Natural killer cell (primary cell): ENCODE results near the gene MCRIP2. TPM values are rescaled to one million over a fixed set of nuclear protein-coding genes. Genes with fewer than 3 reads are reported as not detected.

Experiments
- ATAC-seq, 3 donors: fragments of 150-1000 bp in 2 of 3; fragments of 200-7000 bp in 1 of 3; cut with Tn5 transposase; 1 replicate in 1 of 3; 2 replicates in 2 of 3; pipeline ENCODE4 v1.10.0; 2021; ENCODE audit warnings: mild to moderate bottlenecking in 2 of 3, moderate library complexity in 2 of 3
- DNase-seq, 2 donors: peaks; one replicate each; pipeline versions ENCODE4 v3.0.0 to v3.0.0-alpha.2; 2013 to 2021; ENCODE audit warnings: mixed read lengths in 1 of 2
- H3K27ac ChIP-seq: one replicate; pipeline ENCODE4 v1.5.1; 2013; ENCODE audit warnings: mild to moderate bottlenecking, low read length
- H3K27me3 ChIP-seq: one replicate; pipeline ENCODE4 v1.6.1; 2013; ENCODE audit warnings: low read length; ENCODE audit not compliant: control insufficient read depth, insufficient read depth
- H3K36me3 ChIP-seq: one replicate; pipeline ENCODE4 v1.6.1; 2013; ENCODE audit warnings: low read length; ENCODE audit not compliant: control insufficient read depth, insufficient read depth
- H3K4me1 ChIP-seq: one replicate; pipeline ENCODE4 v1.6.1; 2013; ENCODE audit warnings: low read length; ENCODE audit not compliant: control insufficient read depth, insufficient read depth
- H3K4me3 ChIP-seq: one replicate; pipeline ENCODE4 v1.5.1; 2013; ENCODE audit warnings: low read length
- H3K9me3 ChIP-seq: one replicate; pipeline ENCODE4 v1.6.1; 2013; ENCODE audit warnings: low read length; ENCODE audit not compliant: control insufficient read depth, insufficient read depth
- H3K27ac Mint-ChIP-seq, 2 donors: one replicate each; pipeline ENCODE4 v1.8.0; 2022; ENCODE audit warnings: mild to moderate bottlenecking in 2 of 2, mixed read lengths in 2 of 2, moderate library complexity in 1 of 2
- H3K27me3 Mint-ChIP-seq, 2 donors: one replicate each; pipeline ENCODE4 v1.8.0; 2022; ENCODE audit warnings: low read depth in 2 of 2, mixed read lengths in 2 of 2
- H3K36me3 Mint-ChIP-seq: one replicate; pipeline ENCODE4 v1.8.0; 2022; ENCODE audit warnings: mixed read lengths
- H3K4me1 Mint-ChIP-seq, 2 donors: one replicate each; pipeline ENCODE4 v1.8.0; 2022; ENCODE audit warnings: mixed read lengths in 2 of 2
- H3K4me3 Mint-ChIP-seq: one replicate; pipeline ENCODE4 v1.8.0; 2022; ENCODE audit warnings: mild to moderate bottlenecking, moderate library complexity, mixed read lengths
- H3K9me3 Mint-ChIP-seq, 2 donors: one replicate each; pipeline ENCODE4 v1.8.0; 2022; ENCODE audit warnings: mixed read lengths in 2 of 2
- WGBS: methylation state at CpG from one replicate; pipeline ENCODE4 v1.1.7; 2013; ENCODE audit warnings: missing lambda C conversion rate; ENCODE audit not compliant: insufficient coverage; 5-methylcytosine and 5-hydroxymethylcytosine counted together
- intact Hi-C: fragments of 100-400 bp; cut with micrococcal nuclease; formaldehyde crosslinking; loops from one replicate; pipeline ENCODE4 v1.14.2; 2022
- total RNA-seq, 4 donors: library from RNA; stranded (reverse); fragments of 120-200 nt in 1 of 4; gene quantifications; one replicate each; pipeline versions ENCODE4 v1.2.3 to v1.2.4, GENCODE V29; 2013 to 2022
- TF ChIP-seq, protein P1 (sequence below): fragments of 200-600 bp; IDR thresholded peaks from one replicate; pipeline ENCODE4 v1.8.0; 2022; ENCODE audit warnings: antibody characterized with exemption

The MCRIP2 gene
- total RNA-seq, 3 donors from 2014 or later (not counting 1 experiment from before 2014, with no cell fraction given): 11.3 to 17.4 (median 15.7) TPM

DNA sequence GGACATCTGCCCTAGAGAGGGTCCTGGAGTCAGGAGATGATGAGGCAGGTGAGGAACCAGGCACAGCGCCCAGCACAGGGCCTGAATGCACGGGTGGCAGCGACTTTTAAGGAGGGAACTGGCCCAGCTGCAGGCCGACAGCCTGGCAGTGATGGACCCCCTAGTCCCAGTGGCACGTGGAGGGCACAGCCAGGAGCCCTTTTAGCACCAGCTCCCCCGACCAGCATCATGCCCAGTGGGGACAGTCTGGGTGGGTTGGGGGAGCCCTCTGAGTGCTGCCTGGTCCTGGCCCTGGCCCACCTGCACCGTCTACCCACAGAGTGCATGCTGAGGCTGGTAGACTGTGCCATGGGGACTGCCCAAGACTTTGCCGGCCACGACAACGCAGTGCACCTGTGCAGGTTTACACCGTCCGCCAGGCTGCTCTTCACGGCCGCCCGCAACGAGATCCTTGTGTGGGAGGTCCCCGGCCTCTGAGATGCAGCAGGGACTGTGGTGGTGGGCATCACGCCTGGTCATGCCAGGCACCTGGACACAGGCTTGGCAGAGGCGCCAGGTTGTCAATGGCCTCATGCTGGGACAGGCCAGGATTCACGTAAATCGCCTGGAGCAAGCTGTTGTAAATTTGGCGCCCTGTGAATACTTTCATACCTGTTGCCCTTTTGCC is 25.6 kb downstream of the MCRIP2 start:
- ATAC-seq: no peak
- H3K4me3 Mint-ChIP-seq: peak overlapping the region; percentile 83
- H3K4me1 Mint-ChIP-seq: peaks cover 0 to 5% of the 10 kb centered on the region in 2 donors
- Histone ChIP-seq H3K27ac (peak overlapping the region; percentile 62), H3K4me1 (peaks cover 21% of the 10 kb centered on the region), H3K36me3 (peaks cover 17% of the 10 kb centered on the region), H3K27me3 (no peaks in the 10 kb centered on the region), H3K4me3 (no peak overlapping the region), H3K9me3 (no peaks in the 10 kb centered on the region)
- TF ChIP-seq, protein P1, sequence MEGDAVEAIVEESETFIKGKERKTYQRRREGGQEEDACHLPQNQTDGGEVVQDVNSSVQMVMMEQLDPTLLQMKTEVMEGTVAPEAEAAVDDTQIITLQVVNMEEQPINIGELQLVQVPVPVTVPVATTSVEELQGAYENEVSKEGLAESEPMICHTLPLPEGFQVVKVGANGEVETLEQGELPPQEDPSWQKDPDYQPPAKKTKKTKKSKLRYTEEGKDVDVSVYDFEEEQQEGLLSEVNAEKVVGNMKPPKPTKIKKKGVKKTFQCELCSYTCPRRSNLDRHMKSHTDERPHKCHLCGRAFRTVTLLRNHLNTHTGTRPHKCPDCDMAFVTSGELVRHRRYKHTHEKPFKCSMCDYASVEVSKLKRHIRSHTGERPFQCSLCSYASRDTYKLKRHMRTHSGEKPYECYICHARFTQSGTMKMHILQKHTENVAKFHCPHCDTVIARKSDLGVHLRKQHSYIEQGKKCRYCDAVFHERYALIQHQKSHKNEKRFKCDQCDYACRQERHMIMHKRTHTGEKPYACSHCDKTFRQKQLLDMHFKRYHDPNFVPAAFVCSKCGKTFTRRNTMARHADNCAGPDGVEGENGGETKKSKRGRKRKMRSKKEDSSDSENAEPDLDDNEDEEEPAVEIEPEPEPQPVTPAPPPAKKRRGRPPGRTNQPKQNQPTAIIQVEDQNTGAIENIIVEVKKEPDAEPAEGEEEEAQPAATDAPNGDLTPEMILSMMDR: no peak
- DNase-seq: no peak
- WGBS: 89% methylated on average over 22 of the region's 22 CpGs
- peak overlapping the region; percentile 72 to 88 for H3K27ac Mint-ChIP-seq
- no peaks in the 10 kb centered on the region for H3K9me3 Mint-ChIP-seq
- H3K27me3 Mint-ChIP-seq: no peaks in the 10 kb centered on the region
- no peaks in the 10 kb centered on the region for H3K36me3 Mint-ChIP-seq
- intact Hi-C loops: no loop called here

DNA sequence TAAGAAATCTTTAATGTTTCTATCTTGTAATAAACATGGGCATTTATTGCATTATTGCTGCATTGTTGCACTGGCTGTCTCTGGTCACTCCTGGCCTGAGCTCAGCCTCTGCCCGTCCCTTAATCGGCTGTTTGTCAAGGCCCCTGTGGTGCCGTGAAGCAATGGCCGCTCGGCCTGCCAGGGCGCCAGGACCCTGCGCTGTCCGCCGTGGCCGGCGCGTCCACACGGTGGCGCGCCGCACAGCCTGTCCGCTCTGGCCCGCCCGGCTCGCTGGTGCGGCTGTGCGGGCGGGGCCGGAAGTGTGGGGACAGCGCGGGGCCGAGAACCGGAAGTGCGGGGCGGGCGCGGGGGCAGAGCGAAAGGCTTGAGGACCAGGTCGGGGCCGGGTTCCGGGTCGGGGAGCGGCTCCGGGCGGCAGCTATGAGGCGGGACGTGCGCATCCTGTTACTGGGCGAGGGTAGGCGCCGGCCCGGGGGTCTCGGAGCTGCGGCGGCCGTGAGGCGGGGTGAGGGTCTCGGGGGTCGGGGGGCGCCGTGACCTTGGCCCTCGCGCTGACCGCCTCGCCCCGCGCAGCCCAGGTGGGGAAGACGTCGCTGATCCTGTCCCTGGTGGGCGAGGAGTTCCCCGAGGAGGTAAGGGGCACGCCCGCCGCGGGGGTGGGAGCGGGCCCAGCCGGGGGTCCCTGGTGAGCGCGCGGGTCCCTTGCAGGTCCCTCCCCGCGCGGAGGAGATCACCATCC is 26.3 kb downstream of the MCRIP2 start, which contains the start of gene RHOT2:
TSS of gene RHOT2 (plus strand) at position 353 of the 739 bp plus-strand sequence. CDS start at position 421, 68 bp downstream.
- Histone ChIP-seq H3K27me3 (no peaks in the 10 kb centered on the region), H3K4me1 (peaks cover 21% of the 10 kb centered on the region), H3K9me3 (no peaks in the 10 kb centered on the region), H3K36me3 (peaks cover 24% of the 10 kb centered on the region), H3K4me3 (peak within 1 kb of the TSS; percentile 66), H3K27ac (peak within 1 kb of the TSS; percentile 65)
- H3K27me3 Mint-ChIP-seq: no peaks in the 10 kb centered on the region
- intact Hi-C loops: no loop called here
- H3K36me3 Mint-ChIP-seq: no peaks in the 10 kb centered on the region
- H3K4me1 Mint-ChIP-seq: peaks cover 0 to 5% of the 10 kb centered on the region in 2 donors
- H3K27ac Mint-ChIP-seq: peak within 1 kb of the TSS; percentile 72 to 88
- ATAC-seq (peak; percentile 98 to 100 (median 98)), DNase-seq (peak; percentile 94 to 95)
- no peaks in the 10 kb centered on the region for H3K9me3 Mint-ChIP-seq
- TF ChIP-seq, protein P1: peak; percentile 76
- under 1% methylated on average over 78 of the region's 78 CpGs for WGBS
- peak within 1 kb of the TSS; percentile 83 for H3K4me3 Mint-ChIP-seq

DNA sequence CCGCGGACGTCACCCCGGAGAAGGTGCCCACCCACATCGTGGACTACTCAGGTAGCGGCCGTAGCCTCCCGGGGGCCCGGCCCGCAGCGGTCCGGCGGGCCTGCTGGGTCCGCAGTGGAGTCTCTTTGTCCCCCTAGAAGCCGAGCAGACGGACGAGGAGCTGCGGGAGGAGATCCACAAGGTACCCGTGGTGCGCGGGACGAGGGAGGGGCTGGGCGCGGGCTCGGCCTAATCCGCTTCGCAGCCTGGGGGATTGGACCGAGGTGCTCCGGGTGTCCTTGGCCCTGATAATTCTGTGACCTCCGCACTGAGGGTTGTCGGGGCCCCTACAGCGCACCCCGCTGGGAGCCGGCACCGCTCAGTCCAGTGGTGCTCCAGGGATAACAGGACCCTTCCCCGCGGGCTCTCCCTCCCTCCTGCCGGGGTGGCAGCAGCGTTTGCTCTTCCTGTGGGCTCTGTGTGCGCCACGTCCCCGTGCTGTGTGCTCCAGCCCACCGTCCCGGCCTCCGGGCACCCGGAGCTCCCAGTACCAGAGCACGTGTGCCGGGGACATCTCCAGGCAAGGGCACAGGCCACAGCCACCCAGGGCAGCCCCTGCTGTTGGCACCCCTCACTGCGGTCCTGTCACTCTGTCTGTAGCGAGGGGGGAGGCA is 27.0 kb downstream of the MCRIP2 start:
- peak in 1 of 2 donors; percentile 42 for DNase-seq
- intact Hi-C loops: no loop called here
- H3K4me3 Mint-ChIP-seq: peak overlapping the region; percentile 77
- H3K27me3 ChIP-seq: no peaks in the 10 kb centered on the region
- H3K4me3 ChIP-seq: peak overlapping the region; percentile 66
- no peaks in the 10 kb centered on the region for H3K36me3 Mint-ChIP-seq
- no peaks in the 10 kb centered on the region for H3K9me3 Mint-ChIP-seq
- TF ChIP-seq, protein P1: no peak
- ATAC-seq: peak in 1 of 3 donors; percentile 6
- no peaks in the 10 kb centered on the region for H3K27me3 Mint-ChIP-seq
- H3K9me3 ChIP-seq: no peaks in the 10 kb centered on the region
- 9% methylated on average over 50 of the region's 50 CpGs for WGBS
- H3K27ac Mint-ChIP-seq: peak overlapping the region in 1 of 2 donors; percentile 69
- peaks cover 31% of the 10 kb centered on the region for H3K36me3 ChIP-seq
- peak overlapping the region; percentile 65 for H3K27ac ChIP-seq
- H3K4me1 ChIP-seq: peaks cover 21% of the 10 kb centered on the region
- peaks cover 0 to 5% of the 10 kb centered on the region in 2 donors for H3K4me1 Mint-ChIP-seq
